PC-9 (cell line): Measurements from ENCODE around the gene CNN2.

Experiments
- CTCF ChIP-seq: fragments of 200-600 bp; sonication (generic); conservative IDR thresholded peaks from 2 replicates; pipeline ENCODE4 v1.6.1; 2017; ENCODE audit warnings: mixed run types, antibody characterized with exemption, mild to moderate bottlenecking, moderate library complexity
- EZH2 ChIP-seq: fragments of 200-600 bp; sonication (generic); IDR thresholded peaks from 2 replicates; pipeline ENCODE4 v1.8.0; 2017; ENCODE audit warnings: antibody characterized with exemption, low read depth

- TF ChIP-seq CTCF (no peak), EZH2 (no peak)
Observed at GRCh38 chr19:1037621-1038064, 11.2 kb downstream of the CNN2 start.
